ENCODE measurements around the gene PTPRD.
"Not testable (repeated sequence)": the region's sequence is repeated elsewhere in the genome, so short reads cannot be mapped to it uniquely, and the experiment has no call there.

The PTPRD gene

GRCh38 chr9:10449201-10449617, 163.6 kb downstream of the PTPRD start:
- H3K4me3 ChIP-seq (ENCODE audit: low read depth, low read length); H3K9me3 ChIP-seq (ENCODE audit: control insufficient read depth, insufficient read depth, low read length); H3K4me1 ChIP-seq (ENCODE audit: control insufficient read depth, insufficient read depth, low read length); H3K27me3 ChIP-seq (ENCODE audit: control insufficient read depth, insufficient read depth, low read length); H3K36me3 ChIP-seq (ENCODE audit: control insufficient read depth, insufficient read depth, low read length); H3K9ac ChIP-seq (ENCODE audit: low read depth, low read length): not testable (repeated sequence)

DNA sequence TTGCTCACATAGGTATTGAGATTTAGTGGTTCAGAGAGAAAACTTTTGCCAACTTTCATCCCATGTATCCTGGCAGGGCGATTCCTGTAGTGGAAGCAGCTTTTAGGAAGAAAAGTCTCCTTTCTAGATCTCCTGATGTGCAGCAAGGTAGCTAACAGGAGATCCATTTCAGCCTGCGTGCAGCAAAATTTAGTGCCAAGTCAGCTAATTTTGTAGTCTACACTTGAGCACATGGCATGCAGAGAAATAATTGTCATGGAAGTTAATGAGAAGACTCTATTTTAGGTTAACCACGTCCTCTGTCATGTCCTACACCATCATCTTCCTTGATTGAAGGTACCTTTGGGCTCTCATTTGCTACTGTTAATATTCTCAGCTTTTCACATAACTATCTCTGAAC, 165.8 kb downstream of the PTPRD start:
- H3K9me3 ChIP-seq (ENCODE audit: control insufficient read depth, insufficient read depth, low read length) = no peaks in the 10 kb centered on the region
- no peak overlapping the region for H3K9ac ChIP-seq (ENCODE audit: low read depth, low read length)
- no peaks in the 10 kb centered on the region for H3K36me3 ChIP-seq (ENCODE audit: control insufficient read depth, insufficient read depth, low read length)
- no peak overlapping the region for H3K4me3 ChIP-seq (ENCODE audit: low read depth, low read length)
- peaks cover 4% of the 10 kb centered on the region for H3K4me1 ChIP-seq (ENCODE audit: control insufficient read depth, insufficient read depth, low read length)
- no peaks in the 10 kb centered on the region for H3K27me3 ChIP-seq (ENCODE audit: control insufficient read depth, insufficient read depth, low read length)

DNA sequence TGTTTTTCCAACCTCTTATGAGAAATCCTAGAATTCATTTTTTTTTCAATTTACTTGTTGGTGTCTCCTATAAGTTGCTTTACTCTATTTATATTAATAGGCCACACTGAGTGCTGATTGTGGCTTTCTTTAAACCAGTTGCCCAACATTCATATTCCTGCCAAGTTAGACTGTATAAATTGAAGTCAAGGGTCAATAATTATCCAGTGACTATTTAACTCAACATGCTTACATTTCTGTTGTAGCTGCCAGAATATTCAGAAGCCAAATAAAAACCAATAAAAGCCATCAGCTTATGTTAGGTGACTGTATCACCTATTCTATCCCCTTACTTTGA, 169.0 kb downstream of the PTPRD start:
- Histone ChIP-seq H3K9me3 (ENCODE audit: control insufficient read depth, insufficient read depth, low read length) (no peaks in the 10 kb centered on the region), H3K27me3 (ENCODE audit: control insufficient read depth, insufficient read depth, low read length) (no peaks in the 10 kb centered on the region), H3K36me3 (ENCODE audit: control insufficient read depth, insufficient read depth, low read length) (no peaks in the 10 kb centered on the region), H3K4me3 (ENCODE audit: low read depth, low read length) (no peak overlapping the region), H3K9ac (ENCODE audit: low read depth, low read length) (no peak overlapping the region), H3K4me1 (ENCODE audit: control insufficient read depth, insufficient read depth, low read length) (peaks cover 4% of the 10 kb centered on the region)

DNA sequence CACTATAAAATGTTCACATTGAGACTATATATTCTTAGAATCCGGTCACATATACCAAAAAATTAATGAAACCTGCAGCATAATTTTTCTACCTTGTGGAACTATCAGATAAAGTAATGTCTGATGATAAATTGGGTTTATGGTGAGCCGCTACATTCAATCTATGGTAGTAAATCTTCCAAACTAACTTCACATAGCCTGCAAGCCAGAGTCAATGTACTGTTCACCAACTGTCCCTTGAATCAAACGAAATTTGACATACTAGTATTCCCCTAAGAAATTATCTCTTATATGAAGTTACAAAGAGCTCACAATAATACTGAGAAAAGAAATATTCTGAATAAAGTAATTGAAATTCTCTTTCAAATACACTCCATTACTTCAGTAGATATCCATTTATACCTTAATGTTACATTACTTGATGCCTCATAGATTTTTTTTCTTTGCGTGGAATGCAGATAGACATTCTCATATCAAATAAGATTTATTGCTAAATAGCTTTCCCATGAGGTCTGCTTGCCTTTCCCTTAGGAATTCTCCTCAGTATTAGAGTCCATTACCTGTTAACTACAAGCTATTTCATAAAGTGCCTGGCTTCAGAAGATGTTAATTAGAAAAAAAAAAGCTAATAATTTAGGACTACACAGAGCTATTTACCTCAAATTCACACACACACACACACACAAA, 169.5 kb downstream of the PTPRD start:
- H3K4me3 ChIP-seq (ENCODE audit: low read depth, low read length) = no peak overlapping the region
- no peaks in the 10 kb centered on the region for H3K9me3 ChIP-seq (ENCODE audit: control insufficient read depth, insufficient read depth, low read length)
- H3K27me3 ChIP-seq (ENCODE audit: control insufficient read depth, insufficient read depth, low read length) = no peaks in the 10 kb centered on the region

GRCh38 chr9:10438955-10439354, 173.8 kb downstream of the PTPRD start:
- Histone ChIP-seq H3K36me3 (ENCODE audit: control insufficient read depth, insufficient read depth, low read length) (no peaks in the 10 kb centered on the region), H3K27me3 (ENCODE audit: control insufficient read depth, insufficient read depth, low read length) (no peaks in the 10 kb centered on the region), H3K9me3 (ENCODE audit: control insufficient read depth, insufficient read depth, low read length) (no peaks in the 10 kb centered on the region), H3K4me3 (ENCODE audit: low read depth, low read length) (no peak overlapping the region), H3K9ac (ENCODE audit: low read depth, low read length) (no peak overlapping the region), H3K4me1 (ENCODE audit: control insufficient read depth, insufficient read depth, low read length) (peaks cover 6% of the 10 kb centered on the region)

More for the DNA sequence above, 169.5 kb downstream of the PTPRD start:
- H3K9ac ChIP-seq (ENCODE audit: low read depth, low read length) = no peak overlapping the region
- peaks cover 4% of the 10 kb centered on the region for H3K4me1 ChIP-seq (ENCODE audit: control insufficient read depth, insufficient read depth, low read length)
- no peaks in the 10 kb centered on the region for H3K36me3 ChIP-seq (ENCODE audit: control insufficient read depth, insufficient read depth, low read length)

DNA sequence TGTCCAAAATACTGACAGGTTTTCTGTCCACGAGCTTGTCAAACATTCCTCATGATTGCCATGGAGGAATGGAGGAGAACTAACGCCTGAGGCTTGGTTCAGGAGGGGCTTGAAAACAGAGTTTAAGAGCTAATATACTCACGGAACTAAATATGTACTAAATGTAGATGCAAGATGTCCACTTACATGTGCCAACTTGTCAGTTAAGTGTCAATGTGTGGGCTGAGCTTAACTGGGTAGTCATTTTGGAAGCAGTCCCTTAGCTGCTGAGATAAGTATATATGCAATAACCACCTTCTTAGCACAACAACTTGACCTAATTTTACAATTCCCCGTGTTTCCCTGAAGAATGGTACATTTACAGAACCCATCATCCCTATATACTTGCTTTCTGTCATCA, 176.0 kb downstream of the PTPRD start:
- Histone ChIP-seq H3K4me3 (ENCODE audit: low read depth, low read length) (no peak overlapping the region), H3K4me1 (ENCODE audit: control insufficient read depth, insufficient read depth, low read length) (peaks cover 6% of the 10 kb centered on the region), H3K9ac (ENCODE audit: low read depth, low read length) (no peak overlapping the region), H3K36me3 (ENCODE audit: control insufficient read depth, insufficient read depth, low read length) (no peaks in the 10 kb centered on the region), H3K27me3 (ENCODE audit: control insufficient read depth, insufficient read depth, low read length) (no peaks in the 10 kb centered on the region), H3K9me3 (ENCODE audit: control insufficient read depth, insufficient read depth, low read length) (no peaks in the 10 kb centered on the region)

DNA sequence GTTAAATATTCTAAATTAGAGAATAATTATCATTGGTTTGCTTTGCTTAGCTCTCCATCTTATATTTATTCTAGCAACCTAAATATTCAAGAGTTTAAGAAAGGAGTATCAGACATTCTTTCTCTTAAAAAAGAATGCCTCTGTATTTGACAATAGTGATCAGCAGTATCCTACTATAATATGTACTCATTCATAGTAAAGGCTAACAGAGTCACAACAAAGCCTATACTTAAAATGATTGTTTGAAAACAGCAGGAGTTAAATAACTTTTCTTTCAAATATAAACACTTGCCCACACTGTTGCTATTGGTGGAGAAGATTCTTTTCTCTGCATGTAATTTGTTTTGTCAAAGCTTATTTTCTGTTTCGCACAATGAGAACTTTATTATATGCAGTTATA, 178.4 kb downstream of the PTPRD start:
- Histone ChIP-seq H3K9ac (ENCODE audit: low read depth, low read length) (no peak overlapping the region), H3K27me3 (ENCODE audit: control insufficient read depth, insufficient read depth, low read length) (no peaks in the 10 kb centered on the region), H3K4me3 (ENCODE audit: low read depth, low read length) (no peak overlapping the region), H3K36me3 (ENCODE audit: control insufficient read depth, insufficient read depth, low read length) (no peaks in the 10 kb centered on the region), H3K4me1 (ENCODE audit: control insufficient read depth, insufficient read depth, low read length) (peaks cover 6% of the 10 kb centered on the region), H3K9me3 (ENCODE audit: control insufficient read depth, insufficient read depth, low read length) (no peaks in the 10 kb centered on the region)

DNA sequence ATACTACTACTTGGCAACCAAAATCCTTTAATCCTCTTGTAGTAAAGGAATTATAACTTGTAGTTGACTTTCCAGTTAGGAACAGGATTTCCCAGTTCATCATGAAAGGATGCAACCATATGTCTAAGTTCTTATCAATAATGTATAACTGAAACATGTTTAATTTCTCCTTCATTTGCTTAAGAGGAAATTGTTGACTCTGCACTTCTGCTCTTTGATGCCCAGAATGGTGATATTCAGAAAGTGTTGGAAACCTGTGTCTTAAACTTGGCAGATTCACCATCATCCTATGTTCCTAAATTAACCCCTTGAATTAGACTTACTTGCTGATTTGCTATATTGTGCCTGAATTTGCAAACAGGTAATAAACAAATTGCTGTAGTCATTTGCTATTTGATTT, 201.5 kb downstream of the PTPRD start:
- no peak overlapping the region for H3K9ac ChIP-seq (ENCODE audit: low read depth, low read length)
- no peaks in the 10 kb centered on the region for H3K4me1 ChIP-seq (ENCODE audit: control insufficient read depth, insufficient read depth, low read length)
- no peaks in the 10 kb centered on the region for H3K9me3 ChIP-seq (ENCODE audit: control insufficient read depth, insufficient read depth, low read length)
- H3K27me3 ChIP-seq (ENCODE audit: control insufficient read depth, insufficient read depth, low read length) = no peaks in the 10 kb centered on the region
- H3K4me3 ChIP-seq (ENCODE audit: low read depth, low read length) = no peak overlapping the region
- no peaks in the 10 kb centered on the region for H3K36me3 ChIP-seq (ENCODE audit: control insufficient read depth, insufficient read depth, low read length)

- H3K9me3 ChIP-seq (ENCODE audit: control insufficient read depth, insufficient read depth, low read length) = no peaks in the 10 kb centered on the region
- no peaks in the 10 kb centered on the region for H3K4me1 ChIP-seq (ENCODE audit: control insufficient read depth, insufficient read depth, low read length)
- no peak overlapping the region for H3K9ac ChIP-seq (ENCODE audit: low read depth, low read length)
- no peaks in the 10 kb centered on the region for H3K27me3 ChIP-seq (ENCODE audit: control insufficient read depth, insufficient read depth, low read length)
- no peaks in the 10 kb centered on the region for H3K36me3 ChIP-seq (ENCODE audit: control insufficient read depth, insufficient read depth, low read length)
- no peak overlapping the region for H3K4me3 ChIP-seq (ENCODE audit: low read depth, low read length)
Observed at GRCh38 chr9:10403283-10403682, 209.5 kb downstream of the PTPRD start.

DNA sequence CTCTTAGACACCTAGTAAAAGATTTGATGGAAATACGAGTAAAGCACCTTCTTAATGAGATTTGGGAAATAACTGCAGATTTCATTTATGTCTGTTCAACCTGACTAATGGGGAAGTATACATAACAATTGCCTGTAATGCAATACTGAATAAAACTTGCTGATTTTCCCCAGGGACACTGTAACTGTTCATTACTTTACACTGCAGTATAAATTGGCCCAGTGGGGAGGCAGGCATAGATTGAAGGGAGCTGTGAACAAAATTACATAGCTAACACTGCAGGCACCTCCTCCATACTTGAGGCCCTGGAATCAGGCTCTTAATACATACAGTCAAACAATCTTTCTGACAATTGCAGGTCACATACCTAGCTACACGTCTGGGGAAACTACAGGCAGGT, 216.2 kb downstream of the PTPRD start:
- H3K9me3 ChIP-seq (ENCODE audit: control insufficient read depth, insufficient read depth, low read length) = no peaks in the 10 kb centered on the region
- no peaks in the 10 kb centered on the region for H3K4me1 ChIP-seq (ENCODE audit: control insufficient read depth, insufficient read depth, low read length)
- H3K36me3 ChIP-seq (ENCODE audit: control insufficient read depth, insufficient read depth, low read length) = no peaks in the 10 kb centered on the region
- H3K27me3 ChIP-seq (ENCODE audit: control insufficient read depth, insufficient read depth, low read length) = no peaks in the 10 kb centered on the region
- no peak overlapping the region for H3K4me3 ChIP-seq (ENCODE audit: low read depth, low read length)
- H3K9ac ChIP-seq (ENCODE audit: low read depth, low read length) = no peak overlapping the region

GRCh38 chr9:10387282-10387681, 225.5 kb downstream of the PTPRD start:
- no peak overlapping the region for H3K4me3 ChIP-seq (ENCODE audit: low read depth, low read length)
- H3K9me3 ChIP-seq (ENCODE audit: control insufficient read depth, insufficient read depth, low read length) = no peaks in the 10 kb centered on the region
- no peaks in the 10 kb centered on the region for H3K4me1 ChIP-seq (ENCODE audit: control insufficient read depth, insufficient read depth, low read length)
- H3K36me3 ChIP-seq (ENCODE audit: control insufficient read depth, insufficient read depth, low read length) = no peaks in the 10 kb centered on the region
- H3K9ac ChIP-seq (ENCODE audit: low read depth, low read length) = no peak overlapping the region
- H3K27me3 ChIP-seq (ENCODE audit: control insufficient read depth, insufficient read depth, low read length) = no peaks in the 10 kb centered on the region

DNA sequence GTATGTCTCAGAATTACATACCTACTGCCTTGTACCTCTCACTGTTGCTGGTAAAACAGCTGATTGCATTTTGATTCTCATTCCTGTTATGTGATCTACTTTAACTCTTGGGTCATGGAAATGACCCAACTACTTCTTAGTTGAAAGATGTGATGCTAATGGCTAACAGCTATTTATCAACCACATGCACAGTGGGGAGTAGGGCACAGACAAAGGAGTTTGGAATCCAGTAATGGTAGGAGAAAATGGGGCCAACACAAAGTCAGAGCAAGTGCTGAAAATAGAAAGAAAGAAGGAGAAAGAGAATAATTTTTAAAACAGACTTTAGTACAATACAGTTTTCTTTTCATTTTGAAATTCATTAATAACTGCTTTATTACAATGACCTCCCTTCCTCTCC, 241.0 kb downstream of the PTPRD start:
- Histone ChIP-seq H3K4me1 (ENCODE audit: control insufficient read depth, insufficient read depth, low read length) (no peaks in the 10 kb centered on the region), H3K9ac (ENCODE audit: low read depth, low read length) (no peak overlapping the region), H3K36me3 (ENCODE audit: control insufficient read depth, insufficient read depth, low read length) (no peaks in the 10 kb centered on the region), H3K9me3 (ENCODE audit: control insufficient read depth, insufficient read depth, low read length) (no peaks in the 10 kb centered on the region), H3K27me3 (ENCODE audit: control insufficient read depth, insufficient read depth, low read length) (no peaks in the 10 kb centered on the region), H3K4me3 (ENCODE audit: low read depth, low read length) (no peak overlapping the region)
